Non-pigmented ciliary epithelial cell (primary cell): ENCODE results near the gene SEC14L2.
"Not testable (repeated sequence)": the region's sequence is repeated elsewhere in the genome, so short reads cannot be mapped to it uniquely, and the experiment has no call there.

ENCODE experiments used
- DNase-seq: peaks from one replicate; pipeline ENCODE4 v3.0.0-alpha.2; 2010; ENCODE audit warnings: low read depth

The SEC14L2 gene

GRCh38 chr22:30455075-30455840 lies 58.4 kb downstream of the SEC14L2 start:
- no peak for DNase-seq

- DNase-seq = no peak
Observed at GRCh38 chr22:30457981-30458380, 61.2 kb downstream of the SEC14L2 start.

DNA sequence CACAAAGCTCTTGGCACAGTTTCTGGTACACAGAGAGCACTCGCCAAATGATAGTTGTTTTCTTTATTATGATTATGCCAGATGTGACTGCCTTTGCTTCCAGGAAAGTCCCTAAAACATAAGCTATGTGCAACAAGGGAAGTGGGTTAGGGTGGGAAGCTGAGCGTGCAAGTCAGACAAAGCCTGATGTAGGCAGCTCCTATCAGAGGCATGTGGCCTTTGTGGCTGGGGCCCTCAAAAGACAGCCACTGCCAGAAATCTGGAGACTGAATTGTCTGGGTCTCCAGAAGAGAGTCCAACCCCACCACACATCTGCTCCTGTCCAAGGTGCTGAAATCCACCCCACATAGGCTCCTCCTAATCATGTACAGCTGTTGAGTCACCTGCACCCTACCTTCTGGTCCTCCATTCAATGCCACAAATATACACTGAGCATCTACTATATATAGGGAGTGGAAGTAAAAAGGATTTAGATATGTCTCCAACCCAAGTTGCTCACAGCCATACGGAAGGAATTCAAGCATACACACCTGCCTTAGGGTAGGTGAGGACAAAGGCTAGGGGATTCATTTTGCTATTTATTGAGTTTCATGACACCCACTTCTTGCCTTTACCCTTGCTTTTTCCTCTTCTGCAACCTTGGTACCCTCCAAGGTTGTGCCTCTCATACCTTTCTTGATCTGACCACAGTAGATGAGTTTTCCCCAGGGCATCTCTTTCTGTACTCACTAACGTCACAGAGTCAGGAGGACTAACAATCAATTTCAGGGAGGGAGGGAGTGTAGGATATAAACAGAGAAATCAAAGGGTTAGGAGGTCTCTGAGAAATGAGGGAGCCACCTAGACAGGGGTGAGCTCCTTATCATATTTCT lies 62.6 kb downstream of the SEC14L2 start:
- no peak for DNase-seq

- no peak for DNase-seq
Observed at GRCh38 chr22:30460147-30460546, 63.3 kb downstream of the SEC14L2 start.

- not testable (repeated sequence) for DNase-seq
Observed at GRCh38 chr22:30460555-30460954, 63.7 kb downstream of the SEC14L2 start.

DNA sequence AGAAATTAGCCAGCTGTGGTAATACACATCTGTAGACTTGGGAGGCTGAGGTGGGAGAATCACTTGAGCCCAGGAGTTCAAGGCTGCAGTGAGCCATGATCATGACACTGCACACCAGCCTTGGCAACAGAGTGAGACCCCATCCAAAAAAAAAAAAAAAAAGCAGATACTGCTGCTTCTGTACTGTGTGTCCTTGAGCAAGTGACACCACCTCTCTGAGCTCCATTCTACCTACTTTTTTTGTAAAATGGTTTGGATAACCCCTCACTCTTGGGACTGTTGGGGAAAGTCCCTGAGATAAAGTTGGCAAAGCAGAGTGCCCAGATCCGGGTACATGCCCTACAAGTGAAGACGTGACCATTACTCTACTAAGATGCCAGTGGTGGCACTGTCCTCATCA lies 72.3 kb downstream of the SEC14L2 start:
- no peak for DNase-seq

DNA sequence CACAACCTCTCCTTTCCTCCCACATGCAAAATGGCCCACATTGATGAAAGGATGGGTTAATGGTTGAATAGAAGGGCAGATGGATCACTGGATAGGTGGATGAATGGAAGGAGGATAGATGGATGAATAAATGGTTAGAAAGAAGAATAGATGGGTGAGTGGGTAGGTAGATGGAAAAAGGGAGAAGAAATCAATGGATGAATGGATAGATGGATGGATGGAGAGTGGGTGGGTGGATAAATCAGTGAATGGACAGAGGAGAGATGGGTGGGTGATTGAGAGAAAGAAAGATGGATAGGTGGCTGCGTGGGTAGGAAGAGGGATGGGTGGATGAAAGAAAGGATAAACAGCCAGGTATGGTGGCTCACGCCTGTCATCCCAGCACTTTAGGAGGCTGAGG lies 73.8 kb downstream of the SEC14L2 start:
- DNase-seq = no peak

- no peak for DNase-seq
Observed at GRCh38 chr22:30471616-30472318, 74.9 kb downstream of the SEC14L2 start, which contains the start of gene SEC14L3. Gene SEC14L3, minus strand, starts transcription at chr22:30472017. Its CDS starts 59 bp downstream, at chr22:30471958.

DNA sequence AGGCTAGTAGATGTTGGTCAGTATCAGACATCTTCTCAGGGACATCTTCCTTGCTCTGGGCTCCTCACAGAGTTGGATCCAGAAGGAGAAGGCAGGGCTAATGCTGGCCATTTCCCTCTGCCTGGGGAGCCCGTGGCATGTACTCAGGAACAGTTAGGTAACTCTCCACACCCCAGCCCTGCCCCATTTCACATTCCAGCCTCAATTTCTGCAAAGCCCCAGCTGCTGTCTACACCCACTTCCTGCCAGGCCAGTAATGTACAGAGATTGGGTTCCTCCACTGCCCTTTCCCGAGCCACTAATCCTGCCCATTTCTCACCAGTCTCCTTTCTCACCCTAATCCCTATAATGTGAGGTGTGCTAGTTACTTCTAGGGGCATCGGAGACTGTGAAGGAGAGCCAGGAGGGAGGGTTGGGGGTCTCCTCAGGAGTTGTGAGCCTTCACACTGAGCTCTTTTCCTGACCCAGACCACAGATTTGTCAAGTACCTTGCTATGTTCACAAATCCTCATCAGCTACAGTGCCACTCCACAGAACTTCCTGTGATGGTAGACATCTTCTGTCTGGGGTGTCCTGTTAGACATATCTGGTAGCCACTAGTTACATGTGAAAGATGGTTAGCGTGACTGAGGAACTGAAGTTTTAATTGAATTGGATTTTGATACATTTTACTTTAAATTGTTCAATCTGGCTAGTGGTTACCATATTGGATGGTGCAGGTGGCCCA lies 76.3 kb downstream of the SEC14L2 start:
- no peak for DNase-seq

- no peak for DNase-seq
Observed at GRCh38 chr22:30474121-30474520, 77.3 kb downstream of the SEC14L2 start.
